GM21717 (cell line): ENCODE measurements around the gene TNIP1.

Experiments
- ATAC-seq: cut with Tn5 transposase; IDR thresholded peaks from one replicate; pipeline ENCODE4 v1.9.1; 2021; ENCODE audit warnings: mild to moderate bottlenecking, moderate library complexity; ENCODE audit not compliant: unreplicated experiment

TNIP1 gene, protein sequence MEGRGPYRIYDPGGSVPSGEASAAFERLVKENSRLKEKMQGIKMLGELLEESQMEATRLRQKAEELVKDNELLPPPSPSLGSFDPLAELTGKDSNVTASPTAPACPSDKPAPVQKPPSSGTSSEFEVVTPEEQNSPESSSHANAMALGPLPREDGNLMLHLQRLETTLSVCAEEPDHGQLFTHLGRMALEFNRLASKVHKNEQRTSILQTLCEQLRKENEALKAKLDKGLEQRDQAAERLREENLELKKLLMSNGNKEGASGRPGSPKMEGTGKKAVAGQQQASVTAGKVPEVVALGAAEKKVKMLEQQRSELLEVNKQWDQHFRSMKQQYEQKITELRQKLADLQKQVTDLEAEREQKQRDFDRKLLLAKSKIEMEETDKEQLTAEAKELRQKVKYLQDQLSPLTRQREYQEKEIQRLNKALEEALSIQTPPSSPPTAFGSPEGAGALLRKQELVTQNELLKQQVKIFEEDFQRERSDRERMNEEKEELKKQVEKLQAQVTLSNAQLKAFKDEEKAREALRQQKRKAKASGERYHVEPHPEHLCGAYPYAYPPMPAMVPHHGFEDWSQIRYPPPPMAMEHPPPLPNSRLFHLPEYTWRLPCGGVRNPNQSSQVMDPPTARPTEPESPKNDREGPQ

DNA sequence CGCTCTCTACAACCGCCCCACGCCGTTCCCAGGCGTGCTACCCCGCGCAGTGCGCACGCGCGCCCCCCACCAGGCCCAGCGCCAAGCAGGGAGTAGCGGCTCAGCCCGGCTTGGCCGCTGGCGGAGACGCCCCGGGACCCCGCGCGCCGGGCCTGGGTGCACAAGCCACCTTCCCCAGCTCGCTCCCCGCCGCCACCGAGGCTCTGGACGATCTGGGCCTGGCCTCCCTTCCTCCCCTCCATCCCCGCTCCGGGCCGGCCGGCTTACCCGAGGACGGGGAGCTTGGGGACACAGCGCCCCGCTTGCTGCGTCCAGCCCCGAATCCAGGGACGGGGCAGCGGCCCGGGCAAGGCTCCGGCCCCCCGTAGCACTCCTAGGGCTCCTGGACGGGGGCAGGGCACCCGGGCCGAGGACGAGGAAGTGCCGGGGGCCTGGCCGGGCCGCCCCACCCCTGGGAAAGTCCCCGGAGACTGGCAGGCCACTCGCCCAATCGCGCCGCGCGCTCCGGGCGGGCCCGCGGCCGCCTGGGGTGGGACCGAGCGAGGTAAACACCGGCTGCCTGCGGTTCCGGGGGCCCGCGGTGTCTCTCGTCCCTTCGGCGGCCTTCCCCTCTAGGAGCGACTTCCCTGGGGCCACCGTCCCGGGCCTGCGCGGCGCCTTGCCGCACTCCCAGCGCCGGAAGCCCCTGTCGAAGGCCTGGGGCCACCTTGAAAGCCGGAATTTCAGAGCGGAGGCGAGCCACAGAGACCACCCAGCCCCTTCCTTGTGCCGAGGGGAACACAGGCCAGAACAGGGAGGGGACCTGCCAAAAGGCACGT, at the start of gene TNIP1:
TNIP1 (minus strand) TSS at position 422 of the 818 bp plus-strand sequence. CDS start 15,939 bp downstream, outside the sequence.
- ATAC-seq, result peak; percentile 66

DNA sequence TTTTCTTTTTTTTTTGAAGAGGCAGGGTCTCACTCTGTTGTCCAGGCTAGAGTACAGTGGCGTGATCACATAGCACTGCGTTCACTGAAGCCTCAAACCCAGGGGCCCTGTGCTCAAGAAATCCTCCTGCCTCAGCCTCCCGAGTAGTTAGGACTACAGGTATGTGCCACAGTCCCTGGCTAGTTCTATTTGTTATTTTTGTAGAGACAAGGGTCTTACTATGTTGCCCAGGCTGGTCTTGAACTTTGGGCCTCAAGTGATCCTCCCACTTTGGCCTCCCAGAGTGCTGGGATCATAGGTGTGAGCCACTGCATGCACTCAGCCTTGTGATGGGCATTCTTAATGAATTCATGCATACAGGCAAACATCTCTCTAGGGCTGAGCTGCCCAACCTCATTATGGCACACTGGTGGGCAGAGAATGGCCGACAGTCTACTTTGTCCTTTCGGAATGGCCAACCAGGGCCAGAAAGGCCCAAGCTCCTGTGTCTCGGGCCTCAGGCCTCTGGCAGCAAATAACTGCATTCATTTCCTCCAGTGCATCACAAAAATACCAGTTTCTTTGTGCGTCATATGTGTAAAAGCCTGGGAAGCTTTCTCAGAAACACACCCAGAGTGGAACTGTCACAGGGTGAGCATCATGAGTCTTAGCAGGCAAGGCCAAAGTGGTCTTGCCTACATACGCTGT, 49.5 kb upstream of the TNIP1 start:
- no peak for ATAC-seq

DNA sequence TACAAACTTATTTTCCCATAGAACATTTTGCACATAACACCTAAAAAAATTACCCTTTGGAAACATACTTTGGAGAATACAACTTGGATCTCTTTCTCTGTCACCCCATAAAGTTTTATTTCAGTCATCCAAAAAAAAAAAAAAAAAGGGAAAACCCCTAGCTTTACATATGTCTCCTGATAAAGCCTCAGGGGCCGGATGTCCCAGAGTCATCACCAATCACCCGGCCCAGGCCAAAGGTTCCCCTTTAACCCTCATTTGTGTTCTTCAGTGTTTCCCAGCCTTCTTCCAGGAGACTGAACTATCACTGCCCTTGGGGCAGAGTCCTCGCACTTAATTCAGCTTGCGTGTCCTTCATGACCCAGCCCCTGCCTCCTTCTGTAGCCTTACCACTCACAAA, 48.0 kb upstream of the TNIP1 start:
- no peak for ATAC-seq

DNA sequence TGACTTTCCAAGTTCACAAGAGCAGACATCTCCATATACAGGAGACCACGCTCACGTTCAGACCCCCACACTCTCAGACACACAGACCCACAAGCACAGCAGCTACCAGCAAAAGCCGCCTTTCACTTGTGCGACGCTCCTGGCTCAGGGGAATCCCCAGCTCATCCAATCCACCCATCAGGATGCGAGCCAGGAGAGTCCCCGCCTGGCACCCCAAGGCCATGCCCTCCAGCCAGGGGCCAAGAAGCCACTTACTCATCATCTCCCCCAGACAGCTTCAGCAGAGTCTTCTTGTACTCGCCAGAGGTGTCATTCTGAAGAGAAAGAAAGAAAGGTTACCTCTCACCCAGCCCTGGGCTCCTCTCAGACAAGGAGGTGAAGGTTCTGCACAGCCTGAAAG, 47.1 kb upstream of the TNIP1 start:
- ATAC-seq, result no peak

DNA sequence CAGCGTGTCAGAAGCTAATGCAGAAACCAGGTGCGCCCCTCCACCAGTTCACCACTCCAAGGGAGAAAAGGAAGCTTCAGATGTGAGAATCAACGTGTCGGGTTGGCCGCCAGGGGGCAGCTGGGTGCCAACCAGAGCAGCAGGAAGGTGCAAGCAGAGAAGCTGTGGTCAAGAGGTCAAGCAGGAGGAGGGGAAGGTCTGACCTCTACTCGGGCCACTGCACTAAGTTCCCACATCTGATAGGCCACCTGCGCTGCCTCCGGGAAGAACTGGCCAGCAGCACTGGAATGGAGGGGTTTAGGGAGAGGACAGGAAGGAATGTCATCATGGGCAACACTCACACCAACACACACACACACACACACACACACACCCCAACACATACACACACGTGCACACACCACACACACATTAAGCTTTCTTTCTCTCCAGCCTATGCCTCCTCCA, 45.4 kb upstream of the TNIP1 start:
- no peak for ATAC-seq

DNA sequence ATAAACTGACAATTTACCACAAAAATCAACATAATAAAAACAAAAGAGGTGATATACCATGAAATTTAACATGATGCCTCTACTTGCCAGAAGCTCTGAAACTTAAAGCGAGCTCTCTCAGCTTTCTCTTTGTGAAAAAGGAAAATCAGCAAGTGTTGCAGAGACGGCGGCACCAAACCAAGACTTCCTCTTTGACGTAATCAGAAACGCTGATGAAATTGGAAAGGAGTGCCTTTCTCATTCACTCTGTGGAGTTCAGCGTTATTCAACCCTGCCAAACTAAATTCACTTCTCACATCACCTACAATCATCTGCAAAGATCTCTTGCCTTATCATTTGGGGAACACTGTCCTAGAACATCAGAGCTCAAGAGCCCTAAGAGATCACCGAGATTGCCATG, 44.6 kb upstream of the TNIP1 start:
- no peak for ATAC-seq

DNA sequence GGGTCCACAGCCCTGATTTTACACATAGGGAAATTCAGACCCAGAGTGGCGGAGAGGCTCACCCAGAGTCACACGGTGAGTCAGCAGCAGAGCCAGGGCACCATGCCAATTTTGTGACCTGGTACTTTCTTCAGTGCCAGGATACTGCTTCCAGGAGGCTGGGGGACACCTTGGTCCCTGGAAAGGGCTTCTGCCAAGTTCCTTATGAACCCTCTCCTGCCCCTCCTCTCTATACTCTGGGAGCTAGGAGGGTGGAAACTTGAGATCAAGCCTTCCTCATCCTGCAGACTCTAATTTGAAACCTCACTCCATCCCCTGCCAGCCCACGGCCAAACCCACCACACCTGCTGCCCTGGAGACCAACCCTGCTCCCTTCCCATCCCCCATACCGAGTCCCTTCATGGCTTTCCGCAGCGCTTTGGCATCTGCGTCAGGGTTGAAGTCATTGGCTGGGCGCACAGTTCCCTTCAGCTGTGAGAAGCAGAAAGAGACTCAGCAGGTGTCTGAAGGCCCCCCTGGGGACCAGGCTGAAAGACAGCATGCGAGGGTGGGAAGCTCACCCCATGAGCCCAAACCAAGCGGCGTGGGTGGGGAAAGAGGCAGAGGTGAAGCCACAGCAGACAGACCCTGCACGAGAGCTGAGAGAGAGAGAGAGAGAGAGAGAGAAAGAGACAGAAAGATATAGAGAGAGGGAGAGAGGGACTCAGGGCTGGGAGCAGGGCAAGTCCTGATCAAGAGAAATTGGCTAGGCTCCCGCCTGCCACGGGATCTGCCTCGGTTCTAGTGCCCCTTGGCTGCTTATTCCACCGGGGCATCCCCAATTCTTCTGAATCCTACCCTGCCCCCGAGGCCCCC, 43.3 kb upstream of the TNIP1 start:
- peak; percentile 74 for ATAC-seq

DNA sequence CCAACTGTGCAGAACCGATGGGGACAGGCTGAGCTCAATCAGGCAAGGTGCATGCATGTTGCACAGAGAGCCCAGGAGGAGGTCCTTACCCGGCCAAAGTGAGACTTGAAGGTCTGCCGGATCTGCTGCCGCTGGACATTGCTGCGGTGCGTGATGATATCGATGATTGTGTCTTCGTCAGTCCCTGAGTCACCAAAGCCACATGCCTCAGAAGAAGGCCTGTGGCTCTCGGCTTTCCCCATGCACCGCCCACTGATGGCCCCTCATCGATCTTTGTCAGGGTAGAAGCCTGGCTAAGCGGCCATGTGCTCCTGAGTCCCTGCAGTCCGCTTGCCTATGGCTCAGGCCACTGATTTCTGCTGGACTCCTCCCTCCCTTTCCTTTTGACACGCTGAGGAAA, 42.0 kb upstream of the TNIP1 start:
- no peak for ATAC-seq

DNA sequence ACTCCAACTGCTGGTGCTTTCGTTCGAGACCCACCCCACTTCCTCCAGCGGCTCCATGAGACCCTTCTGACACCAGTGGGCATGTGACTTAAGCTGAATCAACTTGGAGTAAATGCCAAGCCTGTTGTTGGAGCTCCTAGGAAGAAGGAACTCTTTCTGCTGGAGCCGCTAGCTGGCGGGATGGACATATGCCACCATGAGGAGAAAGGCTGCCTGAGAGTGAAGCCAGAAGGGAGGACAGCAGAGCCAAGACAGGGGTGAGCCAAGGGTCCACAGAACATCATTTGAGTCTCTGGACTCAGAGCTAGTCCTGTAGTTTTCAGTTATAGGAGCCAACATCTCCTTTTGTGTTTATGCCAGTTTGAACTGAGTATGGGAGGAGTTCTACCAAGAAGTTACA, 40.8 kb upstream of the TNIP1 start:
- ATAC-seq, result no peak

DNA sequence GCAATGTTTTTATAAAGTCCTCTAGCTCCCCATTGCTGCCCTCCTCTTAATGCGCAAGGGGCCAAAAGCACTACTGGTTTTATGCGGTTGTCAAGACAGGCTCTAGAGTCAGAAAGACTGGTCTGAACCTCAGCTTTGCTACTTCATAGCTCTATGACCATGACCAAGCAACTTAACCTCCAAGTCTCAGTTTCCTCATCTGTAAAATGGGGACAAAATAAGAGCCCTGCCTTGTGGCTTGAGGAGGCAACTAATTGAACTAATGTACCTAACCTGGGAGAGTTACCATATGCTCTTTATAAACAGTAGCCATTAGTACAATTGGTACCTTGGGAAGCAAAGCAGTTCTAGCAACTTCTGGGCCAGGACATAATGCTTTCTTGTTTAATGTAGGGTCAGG, 40.3 kb upstream of the TNIP1 start:
- ATAC-seq, result no peak

DNA sequence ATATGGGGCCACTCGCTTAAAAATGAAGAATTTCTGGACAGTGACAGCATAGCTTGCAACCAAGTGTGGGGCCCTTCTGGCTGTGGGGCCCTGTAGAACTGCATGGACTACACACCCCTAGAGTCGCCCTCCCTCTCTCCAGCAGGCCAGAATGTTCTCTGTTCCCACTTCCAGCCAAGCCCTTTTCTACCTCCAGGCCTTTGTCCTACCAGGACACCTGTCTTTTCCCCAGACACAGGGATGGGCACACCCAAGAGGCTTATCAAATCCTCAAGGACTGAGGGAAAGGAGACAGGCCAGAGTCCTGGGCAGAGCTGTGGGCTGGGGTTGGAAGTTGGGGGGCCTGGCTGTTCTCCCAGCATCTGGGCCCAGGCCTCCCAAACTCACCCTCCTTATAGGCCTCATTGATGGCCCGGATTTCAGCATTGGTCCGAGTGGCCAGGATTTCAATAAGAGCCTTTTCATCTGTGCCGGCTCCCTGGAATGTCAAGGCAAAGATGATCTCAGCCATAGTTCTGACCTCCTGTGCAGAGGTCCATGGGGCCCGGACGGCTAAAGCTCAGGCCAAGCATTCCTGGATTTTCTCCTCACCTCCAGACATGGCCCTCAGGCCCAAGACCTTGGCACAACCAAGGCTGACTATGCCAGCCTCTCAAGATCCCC, 38.2 kb upstream of the TNIP1 start:
- no peak for ATAC-seq

DNA sequence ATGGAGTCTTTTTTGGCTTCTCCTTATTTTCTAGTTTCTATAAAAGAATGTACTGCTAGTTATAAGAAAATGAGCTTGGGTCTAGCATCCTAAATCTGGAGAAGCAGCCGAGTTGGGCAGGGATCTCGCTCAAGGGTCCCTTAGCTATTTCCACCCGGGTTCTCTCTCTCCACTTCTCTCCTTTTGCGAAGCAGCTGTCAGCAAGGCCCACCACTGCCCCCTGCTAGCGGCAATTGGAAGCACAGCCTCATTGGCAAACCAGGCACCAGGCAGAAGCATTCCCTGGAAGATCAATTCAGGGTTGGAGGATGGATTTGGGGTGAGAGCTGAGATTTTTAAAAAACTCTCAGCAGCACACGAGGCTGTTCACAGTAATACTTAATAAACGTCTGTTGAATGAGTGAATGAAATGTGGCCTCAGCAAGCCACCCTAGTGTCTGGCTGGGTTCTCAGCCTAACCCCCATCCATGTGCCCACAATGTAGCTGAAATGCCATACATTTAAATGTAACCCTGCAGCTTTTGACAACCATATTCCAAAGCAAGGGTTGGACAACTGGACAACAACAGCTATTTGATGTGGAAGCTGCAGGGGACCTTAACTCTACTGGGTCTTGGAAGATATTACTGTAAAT, 34.6 kb upstream of the TNIP1 start:
- no peak for ATAC-seq

DNA sequence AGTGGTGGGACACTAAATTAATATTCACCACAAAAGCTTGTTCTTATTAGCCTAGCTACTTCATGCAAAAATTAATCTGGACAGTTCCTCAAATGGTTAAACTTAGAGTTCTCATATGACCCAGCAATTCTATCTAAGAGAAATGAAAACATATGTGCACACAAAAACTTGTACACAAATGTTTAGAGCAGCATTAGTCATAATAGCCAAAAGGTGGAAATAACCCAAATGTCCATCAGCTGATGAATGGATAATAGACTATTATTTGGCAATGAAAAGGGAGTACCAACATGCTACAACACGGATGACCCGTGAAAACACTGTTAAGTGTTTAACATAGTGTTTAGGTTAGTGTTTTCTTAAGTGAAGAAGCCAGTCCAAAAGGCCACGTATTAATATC, 32.8 kb upstream of the TNIP1 start:
- ATAC-seq, result no peak

DNA sequence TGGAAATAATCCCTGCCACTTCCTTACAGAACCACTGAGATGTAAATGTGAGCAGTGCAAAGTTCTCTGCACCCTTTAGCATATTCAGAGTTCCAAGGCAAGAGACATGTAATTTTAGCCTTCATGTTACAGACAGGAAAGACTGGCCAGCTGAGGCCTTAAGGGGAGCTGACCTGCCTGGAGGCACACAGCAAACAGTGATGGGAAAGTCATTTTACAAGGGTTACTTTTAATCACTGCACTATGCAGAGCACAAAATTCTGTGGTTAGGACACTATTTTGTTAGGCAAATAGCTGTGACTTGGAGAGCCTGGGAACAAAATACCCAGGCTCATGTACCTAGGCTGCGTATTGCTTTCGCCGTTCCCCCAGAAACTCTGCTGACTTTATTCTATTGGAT, 30.2 kb upstream of the TNIP1 start:
- peak; percentile 32 for ATAC-seq

DNA sequence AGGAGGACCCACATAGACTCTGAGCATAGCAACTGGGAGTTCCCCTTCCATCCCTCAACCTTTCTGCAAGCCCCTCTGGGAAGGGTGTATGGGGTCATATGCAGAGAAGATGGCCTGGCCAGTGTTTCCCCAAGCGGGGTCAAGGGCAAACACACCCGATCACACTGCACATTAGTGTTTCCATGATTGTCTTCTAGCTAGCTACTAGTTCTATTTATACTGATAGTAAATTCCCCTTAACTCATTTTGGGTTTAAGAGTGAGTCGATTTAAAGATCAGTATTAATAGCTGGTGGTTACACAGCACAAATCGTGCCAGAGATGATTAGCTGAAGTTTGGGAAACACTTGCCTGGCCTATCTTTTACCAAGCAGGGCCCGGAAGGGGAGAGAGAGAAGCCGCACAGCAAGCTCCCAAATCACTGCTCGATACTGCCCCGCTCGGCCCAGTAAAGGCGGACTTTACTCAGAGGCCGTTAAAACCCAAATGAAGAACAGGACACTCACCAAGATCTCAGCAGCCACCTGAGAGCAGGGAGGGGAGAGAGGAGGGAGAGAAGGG, 29.4 kb upstream of the TNIP1 start:
- ATAC-seq, result peak; percentile 42

DNA sequence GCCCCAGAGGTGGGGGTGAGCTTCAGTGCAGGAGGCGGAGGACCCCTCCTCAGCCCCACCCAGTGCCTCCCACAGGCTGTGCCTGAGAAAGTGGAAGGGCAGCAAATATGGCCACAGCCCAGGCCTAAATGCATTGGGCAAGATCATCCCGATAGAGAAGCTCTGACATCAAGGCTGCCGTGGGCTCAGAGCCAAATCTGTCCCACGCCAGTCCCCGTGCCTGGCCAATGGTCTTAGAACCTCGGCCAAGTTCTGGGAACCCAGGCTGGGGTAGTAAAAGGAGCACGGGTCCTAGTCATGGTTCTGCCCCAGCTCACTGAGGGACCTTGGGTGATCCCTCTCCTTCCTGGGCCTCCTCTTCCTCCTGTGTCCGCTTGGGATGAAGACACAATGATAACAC, 27.7 kb upstream of the TNIP1 start:
- no peak for ATAC-seq

DNA sequence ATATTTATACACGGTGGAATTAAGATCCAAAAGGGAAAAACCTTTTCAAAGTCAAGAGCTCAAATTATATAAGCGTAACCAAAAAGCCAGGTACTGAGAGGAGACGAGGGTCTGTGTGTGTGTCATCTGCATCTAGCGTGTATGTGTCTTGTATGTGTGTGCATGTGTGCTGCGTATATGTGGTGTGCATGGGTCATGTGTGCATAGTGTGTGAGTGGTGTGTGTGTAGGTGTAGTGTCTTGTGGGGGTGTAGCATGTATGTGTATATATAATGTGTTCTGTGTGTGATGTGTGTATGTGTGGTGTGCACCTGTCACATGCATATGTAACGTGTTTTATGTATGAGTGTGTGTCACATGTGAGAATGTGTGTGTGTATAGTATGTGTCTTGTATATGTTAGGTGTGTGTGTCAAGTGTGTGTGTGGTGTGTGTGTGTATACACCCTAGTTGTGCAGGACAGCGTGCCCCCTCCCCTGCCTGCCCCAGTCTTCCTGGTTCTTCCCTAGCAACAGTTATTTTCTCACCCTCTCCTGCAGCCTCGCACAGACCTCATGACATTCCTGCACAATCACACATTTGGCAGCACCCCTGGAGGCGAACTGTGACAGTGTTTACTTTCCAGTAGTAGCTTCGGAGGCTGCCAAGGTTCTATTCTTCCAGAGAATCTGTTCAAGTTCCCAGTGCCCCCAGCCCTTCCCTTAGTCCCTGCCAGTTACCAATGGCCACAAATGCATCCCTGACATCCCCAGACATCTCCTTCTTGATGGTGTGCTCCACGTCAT, 27.1 kb upstream of the TNIP1 start:
- no peak for ATAC-seq

DNA sequence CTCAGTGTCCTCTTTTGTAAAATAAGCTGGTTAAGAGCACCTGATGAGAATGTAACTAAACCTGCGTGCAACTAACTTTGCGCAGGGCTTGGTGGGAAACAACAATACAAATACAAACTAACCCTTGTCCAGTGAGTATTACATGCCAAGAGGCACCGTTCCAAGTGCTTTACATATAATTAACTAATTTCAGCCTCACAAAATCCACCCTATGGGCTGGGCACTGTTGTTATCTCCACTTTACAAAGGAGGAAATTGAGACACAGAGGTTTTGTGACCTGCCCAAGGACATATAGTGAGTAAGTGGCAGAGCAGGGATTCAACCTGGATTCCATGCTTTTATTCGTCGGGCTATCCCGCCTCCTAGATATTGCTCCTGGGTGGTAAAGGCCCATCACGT, 26.2 kb upstream of the TNIP1 start:
- no peak for ATAC-seq
